Kidney glomerular epithelial cell (primary cell): ENCODE measurements around the gene SDK1.
"Not testable (repeated sequence)": the region's sequence is repeated elsewhere in the genome, so short reads cannot be mapped to it uniquely, and the experiment has no call there.

Experiments
- DNase-seq: peaks from one replicate; lab custom pipeline; 2025; lab: John Stamatoyannopoulos, UW

Gene SDK1

DNA sequence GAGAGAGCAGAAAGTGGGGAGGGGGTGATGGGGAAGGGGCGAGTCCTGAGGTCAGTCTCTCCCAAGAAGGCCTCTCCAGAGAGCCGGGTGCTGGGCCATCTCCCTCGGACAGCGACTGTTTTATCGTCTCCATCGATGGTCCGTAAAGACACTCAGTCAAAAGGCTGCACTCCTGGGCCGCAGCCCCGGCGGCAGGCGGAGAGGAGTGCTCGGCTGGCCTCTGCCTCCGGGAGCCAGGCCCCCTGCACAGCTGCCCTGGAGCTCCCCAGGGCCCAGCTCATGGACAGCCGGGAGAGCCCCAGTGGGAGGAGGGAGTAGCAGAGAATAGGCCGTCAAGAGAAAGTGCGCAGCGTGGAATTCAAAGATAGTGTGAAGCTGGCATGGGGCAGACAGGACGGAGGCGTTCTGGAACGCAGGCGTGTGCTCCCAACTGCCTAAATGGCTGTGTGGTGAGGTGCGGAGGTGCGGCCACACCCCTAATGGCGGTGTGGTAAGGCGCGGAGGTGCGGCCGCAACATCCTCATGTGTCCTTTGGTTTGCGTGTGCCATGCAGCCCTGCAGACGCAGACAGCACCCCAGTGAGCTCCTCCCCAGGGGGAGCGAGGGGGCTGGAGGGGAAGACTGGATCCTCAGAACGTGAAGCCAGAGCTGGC, 903.6 kb downstream of the SDK1 start:
- DNase-seq = no peak

GRCh38 chr7:4205828-4206227, 904.8 kb downstream of the SDK1 start:
- DNase-seq = no peak

DNA sequence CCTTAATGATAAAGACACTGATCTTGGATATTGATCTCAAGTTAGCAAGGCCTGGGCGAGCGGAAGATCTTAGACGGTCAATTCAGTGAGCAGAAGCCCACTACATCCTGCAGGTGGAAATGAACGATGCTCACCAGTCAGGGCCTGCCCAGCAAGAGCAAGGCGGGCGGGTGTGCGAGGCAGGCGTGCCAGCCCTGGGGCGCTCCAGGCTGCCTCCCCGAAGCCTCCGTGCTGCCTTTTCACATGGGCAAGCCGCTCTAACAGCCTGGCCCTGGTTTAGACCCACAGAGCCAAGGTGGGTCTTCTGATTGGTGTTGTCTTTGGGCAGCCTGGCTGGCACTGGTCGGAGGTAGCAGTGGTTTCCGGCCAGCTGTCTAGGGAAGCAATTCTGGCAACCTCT, 906.0 kb downstream of the SDK1 start:
- no peak for DNase-seq

DNA sequence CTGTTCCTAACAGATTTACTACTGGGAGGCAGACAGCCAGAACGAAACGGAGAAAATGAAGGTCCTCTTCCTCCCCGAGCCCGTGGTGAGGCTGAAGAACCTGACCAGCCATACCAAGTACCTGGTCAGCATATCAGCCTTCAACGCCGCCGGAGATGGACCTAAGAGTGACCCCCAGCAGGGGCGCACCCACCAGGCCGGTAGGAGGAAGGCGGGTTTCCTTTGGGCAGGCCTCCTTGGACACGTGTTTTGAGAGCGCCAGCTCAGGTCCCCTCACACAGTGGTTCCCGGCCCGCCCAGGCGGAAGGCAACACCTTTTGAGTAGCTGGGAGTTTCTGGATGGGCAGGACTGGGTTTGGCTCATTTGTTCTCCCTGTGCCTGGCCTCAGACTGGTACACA, 907.0 kb downstream of the SDK1 start:
- no peak for DNase-seq

- DNase-seq = no peak
Measured at GRCh38 chr7:4208586-4208985, 907.5 kb downstream of the SDK1 start.

DNA sequence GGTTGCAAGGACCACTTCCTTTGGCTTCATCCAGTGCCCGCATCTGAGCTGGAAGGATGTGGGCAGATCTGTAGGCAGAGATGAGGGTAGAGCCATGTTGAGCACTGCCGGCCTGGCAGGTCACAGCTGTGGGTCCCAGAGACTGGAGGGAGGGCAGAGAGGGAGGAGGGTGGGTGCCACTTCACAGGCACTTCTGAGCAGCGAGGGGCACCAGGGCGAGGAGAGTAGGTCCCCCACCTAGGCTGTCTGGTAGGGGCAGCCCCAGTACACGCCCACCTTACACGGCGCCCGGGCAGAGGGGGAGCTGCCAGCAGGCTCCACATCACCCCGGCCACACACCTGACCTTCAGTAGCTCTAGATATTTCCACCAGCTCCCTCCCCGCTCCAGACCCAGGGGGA, 908.1 kb downstream of the SDK1 start:
- DNase-seq = no peak

DNA sequence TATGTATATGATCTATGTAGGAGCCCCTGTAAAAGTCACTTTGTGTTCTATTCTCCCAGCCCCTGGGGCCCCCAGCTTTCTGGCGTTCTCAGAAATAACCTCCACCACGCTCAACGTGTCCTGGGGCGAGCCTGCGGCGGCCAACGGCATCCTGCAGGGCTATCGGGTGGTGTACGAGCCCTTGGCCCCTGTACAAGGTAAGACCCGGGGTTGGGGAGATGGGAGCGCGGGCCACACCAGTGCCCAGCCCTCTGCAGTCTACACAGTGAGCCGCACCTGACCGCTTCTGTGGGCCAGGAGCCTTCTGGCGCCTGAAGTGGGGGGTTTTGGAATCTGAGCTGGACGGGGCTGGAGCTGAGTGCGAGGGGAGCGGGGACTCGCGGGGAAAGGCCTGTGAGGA, 908.9 kb downstream of the SDK1 start:
- DNase-seq = no peak

- no peak for DNase-seq
Measured at GRCh38 chr7:4210821-4211220, 909.8 kb downstream of the SDK1 start.

GRCh38 chr7:4211261-4211660, 910.2 kb downstream of the SDK1 start:
- DNase-seq = no peak

DNA sequence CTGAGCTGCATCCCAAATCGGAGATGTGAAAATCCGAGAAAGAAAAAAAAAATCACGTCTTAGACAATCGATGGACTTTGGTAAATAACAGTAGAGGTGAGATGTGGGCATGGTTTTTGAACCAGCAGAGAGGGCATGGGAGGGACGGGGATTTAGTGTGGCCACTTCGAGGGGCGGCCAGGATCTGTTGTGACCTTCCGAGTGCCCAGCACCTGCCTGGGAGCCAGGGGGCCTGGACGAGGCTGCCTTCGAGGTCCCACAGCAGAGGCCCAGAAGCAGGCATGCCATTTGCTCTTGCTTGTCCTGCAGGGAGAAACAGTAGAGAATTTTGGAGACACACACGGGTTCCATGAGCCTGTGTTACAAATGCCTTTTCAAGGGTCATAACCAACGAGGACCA, 911.3 kb downstream of the SDK1 start:
- no peak for DNase-seq

DNA sequence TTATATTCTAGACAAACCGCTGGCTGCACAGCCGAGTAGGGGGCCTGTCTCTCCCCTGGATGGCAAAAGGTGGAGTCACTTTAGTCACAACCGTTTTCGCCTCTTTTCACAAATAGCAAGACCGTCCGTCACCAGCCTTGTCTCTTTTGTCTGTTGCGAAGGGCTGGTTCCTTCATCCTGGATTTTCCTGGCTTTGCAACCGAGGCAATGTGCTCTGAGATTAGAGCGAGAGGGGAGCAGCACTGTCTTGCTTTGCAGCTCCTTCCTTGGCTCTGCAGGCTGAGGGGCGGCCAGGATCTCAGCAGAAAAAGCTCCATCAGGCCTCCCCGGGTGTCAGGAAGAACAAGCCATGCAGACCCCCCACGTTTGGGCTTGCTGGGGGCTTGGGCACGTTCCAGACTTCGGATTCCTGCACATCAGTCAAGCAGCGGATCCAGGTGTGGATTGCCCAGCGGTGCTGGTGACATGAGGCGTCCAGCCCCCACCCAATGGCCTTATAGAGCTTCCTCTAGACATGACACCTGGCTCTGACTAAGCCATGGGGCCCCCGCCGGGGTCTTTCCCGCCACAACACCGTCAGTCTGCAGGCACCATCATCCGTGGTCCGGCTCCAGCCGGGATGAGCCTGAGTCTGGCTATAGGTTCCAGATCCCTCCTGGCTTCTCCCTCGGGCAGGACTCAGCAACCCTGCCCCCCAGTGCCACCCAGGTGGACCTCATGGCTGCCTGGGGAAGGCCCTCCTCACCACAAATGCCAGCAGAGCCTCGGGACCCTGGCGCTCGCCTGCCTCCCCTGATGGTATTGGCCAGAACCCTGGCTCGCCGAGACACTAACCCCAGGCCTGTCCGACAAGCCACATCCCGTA, 913.5 kb downstream of the SDK1 start:
- DNase-seq = no peak

- DNase-seq = no peak
Measured at GRCh38 chr7:4215176-4215720, 914.2 kb downstream of the SDK1 start.

DNA sequence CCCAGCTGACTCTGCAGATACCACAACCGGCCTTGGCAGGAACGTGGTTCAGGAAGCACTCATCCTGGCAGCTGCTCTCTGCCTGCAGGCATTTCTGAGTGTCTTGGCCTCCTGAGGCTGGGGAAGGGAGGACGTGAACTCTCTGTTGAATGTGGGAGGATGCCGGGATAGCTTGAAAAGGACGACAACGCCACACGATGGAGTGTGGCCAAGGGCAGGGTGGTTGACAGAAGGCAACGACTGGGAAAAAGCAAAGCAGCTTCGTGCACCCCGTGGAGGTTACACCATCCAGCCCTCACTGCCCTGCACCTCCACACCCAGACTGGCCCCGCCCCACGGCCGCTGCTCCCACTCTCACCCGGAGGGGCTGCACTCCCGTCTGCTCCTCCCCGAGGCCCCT, 915.0 kb downstream of the SDK1 start:
- DNase-seq = no peak

DNA sequence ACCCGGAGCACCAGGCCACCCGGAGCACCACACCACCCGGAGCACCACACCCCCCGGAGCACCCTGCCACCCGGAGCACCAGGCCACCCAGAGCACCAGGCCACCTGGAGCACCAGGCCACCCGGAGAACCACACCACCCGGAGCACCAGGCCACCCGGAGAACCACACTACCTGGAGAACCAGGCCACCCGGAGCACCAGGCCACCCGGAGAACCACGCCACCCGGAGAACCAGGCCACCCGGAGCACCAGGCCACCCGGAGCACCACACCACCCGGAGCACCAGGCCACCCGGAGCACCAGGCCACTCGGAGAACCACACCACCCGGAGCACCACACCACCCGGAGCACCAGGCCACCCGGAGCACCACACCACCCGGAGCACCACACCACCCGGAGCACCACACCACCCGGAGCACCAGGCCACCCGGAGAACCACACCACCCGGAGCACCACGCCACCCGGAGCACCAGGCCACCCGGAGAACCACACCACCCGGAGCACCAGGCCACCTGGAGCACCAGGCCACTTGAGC, 916.1 kb downstream of the SDK1 start:
- DNase-seq = not testable (repeated sequence)

DNA sequence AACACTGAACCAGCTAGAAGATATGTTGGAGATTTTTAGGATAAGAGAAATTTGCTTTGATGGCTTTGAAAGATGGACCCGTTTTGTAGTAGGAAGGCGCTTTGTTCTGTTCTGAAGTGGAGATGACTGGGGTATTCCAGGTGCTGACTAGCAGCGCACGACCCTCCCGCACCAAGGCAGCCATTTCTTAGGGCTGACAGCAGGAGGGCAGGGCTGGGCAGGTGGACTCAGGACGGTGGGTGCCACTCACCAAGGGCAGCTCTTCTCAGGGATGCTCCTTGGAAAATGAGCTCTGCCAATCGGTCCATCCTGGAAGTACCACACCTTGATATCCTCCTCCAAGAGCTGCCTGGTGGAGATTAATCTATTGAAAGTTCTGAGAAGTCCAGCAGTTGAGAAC, 917.4 kb downstream of the SDK1 start:
- no peak for DNase-seq

- no peak for DNase-seq
Measured at GRCh38 chr7:4220011-4220410, 919.0 kb downstream of the SDK1 start.

GRCh38 chr7:4221043-4221442, 920.0 kb downstream of the SDK1 start:
- no peak for DNase-seq

DNA sequence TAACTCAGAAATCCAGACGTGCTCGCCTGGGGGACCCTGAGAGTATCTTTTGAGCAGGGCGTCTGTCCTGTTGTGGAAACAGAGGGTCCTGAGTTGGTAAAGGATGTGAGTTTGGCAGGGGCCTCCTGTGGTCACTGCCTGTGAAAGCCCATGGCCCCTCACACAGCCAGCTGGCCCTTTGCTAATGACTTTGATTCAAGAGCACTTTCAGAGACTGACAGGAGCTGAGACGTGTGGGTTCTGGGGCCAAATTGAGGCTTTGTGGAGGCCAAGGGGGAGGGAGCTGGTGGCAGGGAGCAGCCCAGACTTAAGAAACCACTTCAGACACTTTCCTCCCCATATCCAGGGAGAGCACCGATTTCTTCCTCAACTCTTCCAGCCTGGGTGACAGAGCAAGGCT, 921.6 kb downstream of the SDK1 start:
- DNase-seq = no peak

- DNase-seq = no peak
Measured at GRCh38 chr7:4225361-4225771, 924.3 kb downstream of the SDK1 start.

DNA sequence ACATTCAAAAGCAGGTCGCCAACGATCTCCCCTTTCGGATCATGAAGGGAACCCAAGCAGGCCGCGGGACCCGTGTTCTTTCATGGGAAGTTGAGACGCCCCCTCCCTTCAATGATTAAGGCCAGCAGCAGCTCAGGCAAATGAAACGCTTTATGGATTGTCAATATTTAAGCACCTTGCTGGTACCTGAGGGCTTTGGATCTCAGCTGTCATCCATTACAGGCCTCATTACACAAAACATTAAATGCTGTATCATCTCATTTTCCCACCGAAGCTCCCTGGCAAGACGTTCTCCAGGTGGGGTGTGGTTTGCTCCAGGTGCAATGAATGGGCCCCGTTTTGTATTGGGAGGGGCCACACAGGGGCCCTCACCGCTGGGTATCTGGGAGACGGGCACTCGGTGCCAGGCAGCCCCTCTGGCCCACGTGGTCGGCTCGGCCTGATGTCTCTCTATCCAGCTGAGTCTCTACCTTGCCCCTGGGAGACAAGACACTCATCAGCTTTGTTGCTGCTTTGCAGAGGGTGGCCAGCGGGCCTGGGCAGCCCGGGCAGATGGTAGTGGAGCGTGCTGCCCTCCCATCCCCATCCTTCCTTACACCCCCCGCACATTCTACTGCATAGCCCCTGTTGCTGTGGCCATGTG, 925.0 kb downstream of the SDK1 start:
- DNase-seq = no peak

DNA sequence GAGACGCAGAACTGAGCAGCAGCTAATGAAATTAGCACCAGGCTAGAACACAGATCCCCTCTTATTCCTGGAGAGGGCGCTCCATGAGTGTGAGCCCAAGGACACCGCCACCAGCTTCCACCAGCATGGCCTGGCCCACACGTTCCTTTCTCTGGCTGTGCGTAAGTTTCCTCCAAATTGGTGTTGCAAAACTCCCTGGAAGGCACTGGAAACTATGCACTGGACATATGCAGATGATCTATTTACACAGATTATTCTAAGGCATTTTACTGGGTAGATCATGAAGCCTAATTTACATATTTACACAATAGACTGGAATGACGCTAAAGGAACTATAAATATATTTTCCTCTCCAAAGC, 925.5 kb downstream of the SDK1 start:
- DNase-seq = no peak

- DNase-seq = no peak
Measured at GRCh38 chr7:4227105-4228010, 926.3 kb downstream of the SDK1 start.
